GM20000 (cell line): ENCODE measurements around the gene ETFBKMT.
A peak's percentile ranks its signal among the peaks of the same experiment; 100 is the strongest.
"Not testable (repeated sequence)": the region's sequence is repeated elsewhere in the genome, so short reads cannot be mapped to it uniquely, and the experiment has no call there.

Experiments used
- DNase-seq: peaks from one replicate; pipeline ENCODE4 v3.0.0; 2012; ENCODE audit warnings: low spot score
- TF ChIP-seq, protein P1 (sequence below): IDR thresholded peaks from 2 replicates; pipeline ENCODE4 v1.5.1; 2012; ENCODE audit warnings: mild to moderate bottlenecking, control low read depth; ENCODE audit errors: extremely low read depth, missing control alignments

ETFBKMT gene

DNA sequence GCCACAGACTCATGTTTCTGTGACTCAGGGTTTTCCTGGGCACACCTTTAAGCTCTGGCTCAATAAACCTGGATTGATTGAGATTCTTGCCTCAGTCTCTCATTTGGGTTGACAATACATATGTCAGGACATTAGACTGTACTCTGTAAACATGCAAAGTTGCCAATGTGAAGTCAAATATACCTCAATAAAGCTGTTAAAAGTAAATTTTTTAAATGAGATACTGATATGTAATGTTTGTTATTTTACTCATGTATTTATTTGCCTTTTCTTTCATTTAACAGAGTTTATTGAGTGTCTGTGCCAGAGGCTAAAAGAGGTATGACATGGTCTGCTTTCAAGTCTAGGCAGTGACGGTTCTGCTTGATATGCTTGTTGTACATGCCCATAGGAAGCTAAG is 3.7 kb upstream of the ETFBKMT start:
- DNase-seq: no peak
- TF ChIP-seq, protein P1, sequence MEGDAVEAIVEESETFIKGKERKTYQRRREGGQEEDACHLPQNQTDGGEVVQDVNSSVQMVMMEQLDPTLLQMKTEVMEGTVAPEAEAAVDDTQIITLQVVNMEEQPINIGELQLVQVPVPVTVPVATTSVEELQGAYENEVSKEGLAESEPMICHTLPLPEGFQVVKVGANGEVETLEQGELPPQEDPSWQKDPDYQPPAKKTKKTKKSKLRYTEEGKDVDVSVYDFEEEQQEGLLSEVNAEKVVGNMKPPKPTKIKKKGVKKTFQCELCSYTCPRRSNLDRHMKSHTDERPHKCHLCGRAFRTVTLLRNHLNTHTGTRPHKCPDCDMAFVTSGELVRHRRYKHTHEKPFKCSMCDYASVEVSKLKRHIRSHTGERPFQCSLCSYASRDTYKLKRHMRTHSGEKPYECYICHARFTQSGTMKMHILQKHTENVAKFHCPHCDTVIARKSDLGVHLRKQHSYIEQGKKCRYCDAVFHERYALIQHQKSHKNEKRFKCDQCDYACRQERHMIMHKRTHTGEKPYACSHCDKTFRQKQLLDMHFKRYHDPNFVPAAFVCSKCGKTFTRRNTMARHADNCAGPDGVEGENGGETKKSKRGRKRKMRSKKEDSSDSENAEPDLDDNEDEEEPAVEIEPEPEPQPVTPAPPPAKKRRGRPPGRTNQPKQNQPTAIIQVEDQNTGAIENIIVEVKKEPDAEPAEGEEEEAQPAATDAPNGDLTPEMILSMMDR: no peak

DNA sequence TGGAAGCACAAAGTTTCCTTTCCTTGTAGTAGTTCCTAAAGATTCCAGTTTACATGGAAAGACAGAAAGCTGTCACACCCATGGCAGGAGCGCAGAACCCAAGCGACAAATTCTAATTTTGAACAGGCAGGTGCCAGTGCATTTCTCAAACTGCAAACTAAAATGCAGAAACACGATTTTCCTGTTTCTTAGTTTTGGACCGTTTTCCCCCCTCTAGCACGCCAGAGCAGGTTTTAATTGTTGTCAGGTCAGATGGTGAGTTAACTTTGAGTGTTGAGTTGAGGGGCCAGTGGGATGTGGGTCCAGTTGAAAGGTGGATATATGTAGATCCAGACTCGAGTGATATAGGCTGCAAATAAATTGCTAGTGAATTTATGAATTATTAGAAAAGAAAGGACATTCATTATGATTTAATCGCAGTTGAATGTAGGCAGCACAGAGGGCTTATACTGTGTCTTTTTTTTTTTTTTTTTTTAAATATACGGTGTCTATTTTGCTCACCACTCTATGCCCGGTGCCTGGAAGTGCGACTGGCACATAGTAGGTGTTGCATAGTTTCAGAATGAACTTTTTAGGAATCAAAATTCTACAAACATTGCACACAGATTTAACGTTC is 909 bp upstream of the ETFBKMT start:
- TF ChIP-seq, protein P1: no peak
- DNase-seq: no peak

DNA sequence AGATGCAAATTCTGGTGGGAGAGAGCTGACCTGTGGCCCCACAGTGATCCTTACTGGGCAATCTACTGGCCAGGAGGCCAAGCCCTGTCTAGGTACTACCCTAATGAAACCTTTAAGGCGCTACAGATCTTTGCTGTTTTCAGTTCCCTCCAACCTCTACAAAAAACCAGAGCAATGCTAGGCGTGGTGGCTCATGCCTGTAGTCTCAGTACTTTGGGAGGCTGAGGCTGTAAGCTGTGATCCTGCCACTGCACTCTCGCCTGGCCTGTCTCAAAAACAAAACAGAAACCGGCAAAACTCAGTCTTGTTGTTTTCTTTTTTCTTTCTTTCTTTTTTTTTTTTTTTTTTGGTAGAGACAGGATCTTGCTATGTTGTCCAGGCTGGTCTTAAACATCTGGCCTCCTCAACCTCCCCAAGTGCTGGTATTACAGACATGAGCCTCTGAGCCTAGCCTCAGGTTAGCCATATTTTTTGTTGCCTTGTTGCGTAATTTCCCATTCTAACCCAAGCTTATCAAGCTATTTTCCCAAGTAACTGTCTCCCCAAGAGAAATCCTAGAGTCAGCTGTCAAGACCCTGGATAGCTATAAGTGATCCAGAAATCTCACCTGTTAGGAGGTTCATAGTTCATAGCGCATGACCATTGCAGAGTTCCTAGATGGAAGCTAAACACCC is 2.8 kb downstream of the ETFBKMT start:
- peak; percentile 11 for DNase-seq
- TF ChIP-seq, protein P1: no peak

DNA sequence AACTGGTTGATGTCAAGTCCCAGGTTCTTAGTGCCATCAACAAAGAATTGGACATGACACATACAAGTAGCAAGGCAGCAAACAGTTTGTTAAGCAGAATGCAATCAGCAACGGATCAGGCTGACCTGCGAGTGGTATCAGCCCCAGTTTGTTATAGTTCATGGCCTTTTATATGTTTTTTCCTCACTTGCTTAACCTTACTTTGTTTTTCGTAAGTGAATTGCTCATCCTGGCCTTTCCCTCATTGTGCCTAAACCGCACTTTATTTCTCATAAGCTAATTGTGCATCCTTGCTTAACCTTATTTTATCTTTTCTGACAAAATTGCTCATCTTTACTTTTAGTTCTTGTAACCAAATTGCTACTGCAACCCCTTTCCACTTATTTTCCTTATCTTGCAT is 4.1 kb downstream of the ETFBKMT start:
- no peak for DNase-seq

DNA sequence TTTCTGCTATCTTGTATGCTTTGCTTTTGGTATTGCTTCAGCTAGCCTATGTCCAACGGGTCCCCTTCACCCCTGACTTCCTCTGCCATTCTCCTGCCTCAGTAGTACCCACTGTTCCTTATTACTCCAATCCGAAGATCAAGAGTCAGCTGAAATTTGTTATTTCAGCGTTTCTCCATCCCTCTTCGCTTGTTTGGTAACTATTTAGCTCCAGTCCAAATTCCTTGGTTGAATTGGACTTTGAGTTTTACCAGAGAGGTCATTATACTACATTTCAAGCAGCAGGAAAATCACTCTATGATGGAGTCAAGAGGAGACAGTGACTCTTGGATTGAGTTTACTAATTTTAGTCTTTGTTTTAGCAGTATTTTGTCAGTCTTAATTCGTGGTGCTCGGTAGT is 4.5 kb downstream of the ETFBKMT start:
- no peak for DNase-seq
- TF ChIP-seq, protein P1: no peak

More for the DNA sequence above, 4.1 kb downstream of the ETFBKMT start:
- TF ChIP-seq, protein P1: no peak

DNA sequence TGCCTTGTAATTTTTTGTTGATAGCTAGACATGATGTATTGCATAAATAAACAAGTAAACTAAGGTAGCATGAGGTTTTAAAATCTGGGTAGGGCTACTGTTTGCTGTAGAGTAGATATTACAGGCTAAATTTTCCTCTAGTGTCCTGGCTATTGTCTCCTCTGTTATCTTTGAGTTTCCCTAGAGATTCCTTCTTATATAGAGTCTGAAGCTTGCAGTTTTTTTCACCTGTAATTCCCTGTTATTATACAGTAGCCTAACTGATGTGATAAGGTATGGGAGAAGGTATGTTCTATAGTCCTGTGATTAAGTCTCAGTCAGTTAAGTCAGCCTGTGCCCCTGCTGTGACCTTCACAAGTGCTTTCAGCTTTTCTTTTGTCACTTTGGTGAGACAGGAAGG is 9.5 kb downstream of the ETFBKMT start:
- DNase-seq: no peak
- TF ChIP-seq, protein P1: no peak

DNA sequence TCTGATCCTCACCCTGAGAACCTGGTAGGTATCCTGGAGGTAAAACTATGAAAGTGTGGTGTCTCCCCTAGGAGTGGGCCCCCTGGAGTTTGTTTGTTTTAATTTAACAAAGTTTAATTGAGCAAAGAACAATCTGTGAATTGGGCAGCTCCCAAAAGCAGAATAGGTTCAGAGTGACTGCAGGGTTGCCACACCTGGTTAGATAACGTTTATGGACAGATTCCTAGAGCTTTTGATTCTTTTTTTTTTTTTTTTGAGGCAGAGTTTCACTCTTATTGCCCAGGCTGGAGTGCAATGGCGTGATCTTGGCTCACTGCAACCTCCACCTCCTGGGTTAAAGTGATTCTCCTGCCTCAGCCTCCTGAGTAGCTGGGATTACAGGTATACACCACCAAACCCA is 10.1 kb downstream of the ETFBKMT start:
- not testable (repeated sequence) for DNase-seq

DNA sequence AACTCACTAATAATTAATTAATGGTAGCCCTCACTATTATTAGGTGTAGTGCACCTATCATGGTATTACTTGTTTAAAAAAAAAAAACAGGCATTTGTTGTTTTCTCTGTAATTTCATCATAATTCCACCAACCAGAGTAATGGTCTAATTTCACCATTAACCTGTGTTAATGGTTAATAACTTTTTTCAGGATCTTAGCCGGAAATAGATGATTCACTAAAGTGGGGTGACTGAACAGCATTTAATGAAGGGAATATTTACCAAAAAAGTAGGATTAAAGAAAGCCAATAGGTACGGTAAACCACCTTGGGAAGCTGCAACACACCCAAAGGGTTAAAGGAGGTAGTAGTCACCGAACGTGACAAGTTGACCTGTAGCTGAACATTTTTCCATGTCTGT is 13.0 kb downstream of the ETFBKMT start:
- no peak for DNase-seq
- TF ChIP-seq, protein P1: no peak
